Ascending aorta (tissue), 2 donors: ENCODE measurements around the gene FAM114A1. TPM values are rescaled to one million over a fixed set of nuclear protein-coding genes. Genes with fewer than 3 reads are reported as not detected.

Experiments
- DNase-seq, 2 donors: peaks; one replicate each; pipeline ENCODE4 v3.0.0-alpha.2; 2019; ENCODE audit warnings: low spot score in 2 of 2
- H3K27ac ChIP-seq, 2 donors: fragments of 200-600 bp; sonication (generic); one replicate each; pipeline ENCODE4 v1.5.1; 2016 to 2017; ENCODE audit warnings: mild to moderate bottlenecking in 1 of 2
- H3K27me3 ChIP-seq: fragments of 200-600 bp; sonication (generic); one replicate; pipeline ENCODE4 v1.5.1; 2017
- H3K36me3 ChIP-seq, 2 donors: fragments of 200-600 bp; sonication (generic); one replicate each; pipeline ENCODE4 v1.5.1; 2016
- H3K4me1 ChIP-seq, 2 donors: fragments of 200-600 bp; sonication (generic); one replicate each; pipeline ENCODE4 v1.5.1; 2016 to 2017; ENCODE audit warnings: mild to moderate bottlenecking in 1 of 2
- H3K4me3 ChIP-seq, 2 donors: fragments of 200-600 bp; sonication (generic); one replicate each; pipeline ENCODE4 v1.5.1; 2016 to 2017; ENCODE audit warnings: mild to moderate bottlenecking in 1 of 2
- H3K9me3 ChIP-seq, 2 donors: fragments of 200-600 bp; sonication (generic); one replicate each; pipeline ENCODE4 v1.5.1; 2016
- CTCF ChIP-seq, 3 experiments: fragments of 200-600 bp in 2 of 3; fragments of 450-650 bp in 1 of 3; sonication (generic) in 2 of 3; IDR thresholded peaks; one replicate each; pipeline ENCODE4 v1.5.1; 2016 to 2019; ENCODE audit warnings: antibody characterized with exemption in 3 of 3, mild to moderate bottlenecking in 1 of 3, moderate library complexity in 1 of 3
- intact Hi-C: fragments of 100-400 bp; cut with DNase I; formaldehyde crosslinking; loops from one replicate; pipeline ENCODE4 v1.15.1; 2023
- total RNA-seq: library from RNA; depleted of rRNA; stranded (reverse); fragments of >200 nt; gene quantifications from one replicate; pipeline ENCODE4 v1.1.0, GENCODE V29; 2016

The FAM114A1 gene
- total RNA-seq, 1 donor from 2014 or later: 45.7 TPM

- no peak for TF ChIP-seq CTCF (IDR thresholded peaks at IDR 0.05)
- Histone ChIP-seq H3K4me1 (no peaks in the 10 kb centered on the region), H3K9me3 (peaks cover 0 to 19% of the 10 kb centered on the region in 2 donors), H3K4me3 (no peak overlapping the region), H3K27me3 (no peaks in the 10 kb centered on the region), H3K27ac (no peak overlapping the region), H3K36me3 (no peaks in the 10 kb centered on the region)
- intact Hi-C loops: no loop called here
- DNase-seq: no peak
Measured at GRCh38 chr4:38832624-38833528, 34.7 kb upstream of the FAM114A1 start.

GRCh38 chr4:38834570-38834969 is 33.0 kb upstream of the FAM114A1 start:
- DNase-seq: no peak
- TF ChIP-seq CTCF (IDR thresholded peaks at IDR 0.05): no peak
- Histone ChIP-seq H3K27ac (no peak overlapping the region), H3K4me1 (no peaks in the 10 kb centered on the region), H3K36me3 (no peaks in the 10 kb centered on the region), H3K4me3 (no peak overlapping the region), H3K9me3 (peaks cover 0 to 19% of the 10 kb centered on the region in 2 donors), H3K27me3 (no peaks in the 10 kb centered on the region)
- intact Hi-C loops: no loop called here

- Histone ChIP-seq H3K9me3 (peaks cover 0 to 19% of the 10 kb centered on the region in 2 donors), H3K4me1 (no peaks in the 10 kb centered on the region), H3K4me3 (no peak overlapping the region), H3K27me3 (no peaks in the 10 kb centered on the region), H3K36me3 (no peaks in the 10 kb centered on the region), H3K27ac (no peak overlapping the region)
- intact Hi-C loops: no loop called here
- TF ChIP-seq CTCF (IDR thresholded peaks at IDR 0.05): no peak
- no peak for DNase-seq
Measured at GRCh38 chr4:38837334-38837733, 30.3 kb upstream of the FAM114A1 start.

- no peak overlapping the region for H3K27ac ChIP-seq
- H3K27me3 ChIP-seq: no peaks in the 10 kb centered on the region
- H3K36me3 ChIP-seq: no peaks in the 10 kb centered on the region
- H3K9me3 ChIP-seq: peaks cover 0 to 19% of the 10 kb centered on the region in 2 donors
- DNase-seq: no peak
- TF ChIP-seq CTCF (IDR thresholded peaks at IDR 0.05): no peak
- no peaks in the 10 kb centered on the region for H3K4me1 ChIP-seq
- intact Hi-C loops: no loop called here
- no peak overlapping the region for H3K4me3 ChIP-seq
Measured at GRCh38 chr4:38837849-38838248, 29.8 kb upstream of the FAM114A1 start.

- no peak overlapping the region for H3K27ac ChIP-seq
- no peak overlapping the region for H3K4me3 ChIP-seq
- no peak for TF ChIP-seq CTCF (IDR thresholded peaks at IDR 0.05)
- no peaks in the 10 kb centered on the region for H3K27me3 ChIP-seq
- DNase-seq: no peak
- intact Hi-C loops: no loop called here
- H3K9me3 ChIP-seq: no peaks in the 10 kb centered on the region
- no peaks in the 10 kb centered on the region for H3K4me1 ChIP-seq
- no peaks in the 10 kb centered on the region for H3K36me3 ChIP-seq
Measured at GRCh38 chr4:38842994-38843393, 24.6 kb upstream of the FAM114A1 start.
